ENCODE results near the gene TMEM158.

- TF ChIP-seq, protein P1, sequence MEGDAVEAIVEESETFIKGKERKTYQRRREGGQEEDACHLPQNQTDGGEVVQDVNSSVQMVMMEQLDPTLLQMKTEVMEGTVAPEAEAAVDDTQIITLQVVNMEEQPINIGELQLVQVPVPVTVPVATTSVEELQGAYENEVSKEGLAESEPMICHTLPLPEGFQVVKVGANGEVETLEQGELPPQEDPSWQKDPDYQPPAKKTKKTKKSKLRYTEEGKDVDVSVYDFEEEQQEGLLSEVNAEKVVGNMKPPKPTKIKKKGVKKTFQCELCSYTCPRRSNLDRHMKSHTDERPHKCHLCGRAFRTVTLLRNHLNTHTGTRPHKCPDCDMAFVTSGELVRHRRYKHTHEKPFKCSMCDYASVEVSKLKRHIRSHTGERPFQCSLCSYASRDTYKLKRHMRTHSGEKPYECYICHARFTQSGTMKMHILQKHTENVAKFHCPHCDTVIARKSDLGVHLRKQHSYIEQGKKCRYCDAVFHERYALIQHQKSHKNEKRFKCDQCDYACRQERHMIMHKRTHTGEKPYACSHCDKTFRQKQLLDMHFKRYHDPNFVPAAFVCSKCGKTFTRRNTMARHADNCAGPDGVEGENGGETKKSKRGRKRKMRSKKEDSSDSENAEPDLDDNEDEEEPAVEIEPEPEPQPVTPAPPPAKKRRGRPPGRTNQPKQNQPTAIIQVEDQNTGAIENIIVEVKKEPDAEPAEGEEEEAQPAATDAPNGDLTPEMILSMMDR (IDR thresholded peaks at IDR 0.05) = no peak
- TF ChIP-seq POLR2A (IDR thresholded peaks at IDR 0.05) = no peak
Observed at GRCh38 chr3:45215466-45215865, 10.6 kb downstream of the TMEM158 start.

Data from heart left ventricle (tissue), 13 donors.